ENCODE data around the gene CD164L2. TPM values are rescaled to one million over a fixed set of nuclear protein-coding genes. Genes with fewer than 3 reads are reported as not detected.
"Not testable (repeated sequence)": the region's sequence is repeated elsewhere in the genome, so short reads cannot be mapped to it uniquely, and the experiment has no call there.

Gene CD164L2
- total RNA-seq, result 0.16 TPM in 1 of 2 replicates, not detected in the other

GRCh38 chr1:27383039-27383605 is at the start of gene CD164L2:
Gene CD164L2, minus strand, starts transcription at chr1:27383333. Its CDS starts 94 bp downstream, at chr1:27383239.
- H3K4me1 Mint-ChIP-seq, result peaks cover 6% of the 10 kb centered on the region
- ATAC-seq (ENCODE audit: low read depth), result peak; percentile 60
- TF ChIP-seq CTCF (IDR thresholded peaks at IDR 0.05), result no peak
- H3K36me3 Mint-ChIP-seq (ENCODE audit: low read depth), result no peaks in the 10 kb centered on the region
- intact Hi-C loops (cut with micrococcal nuclease), result no loop called here
- ChIA-PET CTCF (interaction anchor here (0.7 to 11.1 kb wide), 4 partner anchors 12 to 83 kb away, joined by 4 to 171 read pairs (median 11); no protein-coding TSS in a partner anchor), POLR2A (interaction anchor here (0.9 to 1.3 kb wide), 2 partner anchors 13 to 18 kb away, joined by 3 to 5 read pairs; no protein-coding TSS in a partner anchor)
- no peaks in the 10 kb centered on the region for H3K9me3 Mint-ChIP-seq
- peaks cover 2% of the 10 kb centered on the region for H3K27me3 Mint-ChIP-seq
- no peak for DNase-seq
- no peak within 1 kb of the TSS for H3K27ac Mint-ChIP-seq
- H3K4me3 Mint-ChIP-seq, result no peak within 1 kb of the TSS

DNA sequence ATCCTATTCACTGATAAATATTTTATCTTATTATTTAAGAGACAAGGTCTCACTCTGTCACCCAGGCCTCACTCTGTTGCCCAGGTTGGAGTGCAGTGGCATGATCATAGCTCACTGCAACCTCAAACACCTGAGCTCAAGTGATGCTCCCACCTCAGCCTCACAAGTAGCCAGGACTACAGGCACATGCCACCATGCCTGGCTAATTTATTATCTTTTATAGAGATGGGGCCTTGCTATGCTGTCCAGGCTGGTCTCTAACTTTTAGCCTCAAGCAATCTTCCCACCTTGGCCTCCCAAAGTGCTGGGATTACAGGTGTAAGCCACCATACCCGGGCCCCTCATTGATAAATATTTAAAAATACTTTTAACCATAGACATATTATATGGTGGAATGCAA is 49.6 kb upstream of the CD164L2 start:
- intact Hi-C loops (cut with micrococcal nuclease); H3K9me3 Mint-ChIP-seq; H3K4me3 Mint-ChIP-seq; POLR2A ChIA-PET; ATAC-seq (ENCODE audit: low read depth); DNase-seq; CTCF ChIA-PET; H3K36me3 Mint-ChIP-seq (ENCODE audit: low read depth); H3K27me3 Mint-ChIP-seq: not testable (repeated sequence)
- H3K27ac Mint-ChIP-seq, result peak overlapping the region; percentile 91
- H3K4me1 Mint-ChIP-seq, result peaks cover 95% of the 10 kb centered on the region

DNA sequence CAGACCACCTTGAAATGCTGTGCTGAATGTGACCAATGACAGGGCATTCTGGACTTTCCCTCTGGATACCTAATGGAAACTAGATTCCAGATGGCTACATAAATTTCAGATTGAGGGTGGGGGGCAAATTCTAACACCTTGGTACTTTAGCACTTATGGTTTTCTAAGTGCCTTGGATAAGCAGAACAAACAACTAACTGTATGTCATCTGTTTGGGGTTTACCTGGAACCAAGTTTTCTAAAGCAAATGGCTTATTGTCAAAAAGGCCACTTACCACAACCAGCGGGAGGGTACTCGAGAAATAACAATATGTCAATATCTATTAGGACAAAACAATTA is 48.4 kb upstream of the CD164L2 start:
- Mint-ChIP-seq H3K9me3 (no peaks in the 10 kb centered on the region), H3K4me3 (no peak overlapping the region), H3K4me1 (peaks cover 95% of the 10 kb centered on the region), H3K36me3 (ENCODE audit: low read depth) (peaks cover 17% of the 10 kb centered on the region), H3K27ac (peak overlapping the region; percentile 85), H3K27me3 (no peaks in the 10 kb centered on the region)
- CTCF ChIA-PET, result interaction anchor here (0.6 to 4.8 kb wide), 4 partner anchors 9 to 28 kb away, joined by 4 to 24 read pairs (median 4); no protein-coding TSS in a partner anchor
- POLR2A ChIA-PET, result interaction anchor here (1.4 kb wide), 1 partner anchor 13 kb away, joined by 4 read pairs; no protein-coding TSS in a partner anchor
- TF ChIP-seq CTCF (IDR thresholded peaks at IDR 0.05), result no peak
- ATAC-seq (ENCODE audit: low read depth) (no peak), DNase-seq (no peak)
- intact Hi-C loops (cut with micrococcal nuclease), result loop anchor here (1.0 to 2.0 kb wide), 2 partner anchors 11 to 15 kb away; no protein-coding TSS in a partner anchor

GRCh38 chr1:27430903-27431600 is 47.9 kb upstream of the CD164L2 start:
- no peaks in the 10 kb centered on the region for H3K27me3 Mint-ChIP-seq
- ChIA-PET POLR2A (interaction anchor here (0.6 to 2.1 kb wide), 7 partner anchors 8 to 219 kb away, joined by 3 to 11 read pairs (median 4); no protein-coding TSS in a partner anchor), CTCF (interaction anchor here (0.6 to 4.8 kb wide), 5 partner anchors 10 to 27 kb away, joined by 4 to 24 read pairs (median 4); no protein-coding TSS in a partner anchor)
- no peaks in the 10 kb centered on the region for H3K9me3 Mint-ChIP-seq
- peaks cover 95% of the 10 kb centered on the region for H3K4me1 Mint-ChIP-seq
- no peak for DNase-seq
- TF ChIP-seq CTCF (IDR thresholded peaks at IDR 0.05), result no peak
- peak; percentile 16 for ATAC-seq (ENCODE audit: low read depth)
- intact Hi-C loops (cut with micrococcal nuclease), result loop anchor here (1.0 to 2.0 kb wide), 2 partner anchors 11 to 14 kb away; no protein-coding TSS in a partner anchor
- peak overlapping the region; percentile 85 for H3K27ac Mint-ChIP-seq
- H3K4me3 Mint-ChIP-seq, result peak overlapping the region; percentile 57
- peaks cover 19% of the 10 kb centered on the region for H3K36me3 Mint-ChIP-seq (ENCODE audit: low read depth)

DNA sequence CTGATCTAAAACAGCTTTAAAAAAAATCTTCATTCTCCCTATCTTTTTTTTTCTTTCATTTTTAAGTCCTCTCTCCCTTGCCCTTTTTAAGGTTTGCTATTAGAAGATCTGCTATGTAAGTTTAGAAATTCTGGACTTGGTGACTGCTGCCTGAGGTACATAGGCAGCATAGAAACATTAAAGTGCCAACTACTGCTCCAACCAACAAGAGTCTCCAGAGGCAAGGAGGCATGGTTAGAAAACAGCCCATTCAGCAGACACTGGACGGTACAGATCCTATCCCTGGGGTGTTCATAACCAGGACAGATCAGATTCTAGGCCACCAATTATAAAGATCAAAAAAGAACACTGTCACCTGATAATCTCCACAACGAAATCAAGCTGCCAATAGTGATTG is 45.9 kb upstream of the CD164L2 start:
- peaks cover 86% of the 10 kb centered on the region for H3K4me1 Mint-ChIP-seq
- H3K27ac Mint-ChIP-seq, result peak overlapping the region; percentile 85
- POLR2A ChIA-PET, result interaction anchor here (0.6 to 2.1 kb wide), 9 partner anchors 10 to 196 kb away, joined by 3 to 11 read pairs (median 4); partner anchors contain the start of gene WASF2
- no peaks in the 10 kb centered on the region for H3K27me3 Mint-ChIP-seq
- no peak for TF ChIP-seq CTCF (IDR thresholded peaks at IDR 0.05)
- ATAC-seq (ENCODE audit: low read depth), result no peak
- H3K36me3 Mint-ChIP-seq (ENCODE audit: low read depth), result peaks cover 31% of the 10 kb centered on the region
- no peak for DNase-seq
- peak overlapping the region; percentile 67 for H3K4me3 Mint-ChIP-seq
- no peaks in the 10 kb centered on the region for H3K9me3 Mint-ChIP-seq
- CTCF ChIA-PET, result interaction anchor here (1.0 to 4.8 kb wide), 2 partner anchors 13 to 127 kb away, joined by 3 to 24 read pairs; no protein-coding TSS in a partner anchor
- intact Hi-C loops (cut with micrococcal nuclease), result no loop called here

Measured in activated B cell treated with CpG ODN at 0.5 μM for 24 hours (primary cell).